Mucosa of descending colon (tissue), 3 donors: Measurements from ENCODE around the gene FAM131A. TPM values are rescaled to one million over a fixed set of nuclear protein-coding genes. Genes with fewer than 3 reads are reported as not detected.

Experiments
- ATAC-seq: fragments of 200-7000 bp; cut with Tn5 transposase; one replicate; pipeline ENCODE4 v1.9.1; 2020; ENCODE audit warnings: mild to moderate bottlenecking, moderate library complexity
- DNase-seq, 3 donors: peaks; one replicate each; pipeline ENCODE4 v3.0.0-alpha.2; 2020
- H3K36me3 ChIP-seq: fragments of 200-600 bp; one replicate; pipeline ENCODE4 v1.8.0; 2021; ENCODE audit warnings: low read depth, mild to moderate bottlenecking
- H3K4me1 ChIP-seq: fragments of 200-600 bp; one replicate; pipeline ENCODE4 v1.8.0; 2021; ENCODE audit warnings: low read depth, mild to moderate bottlenecking
- H3K4me3 ChIP-seq: fragments of 200-600 bp; one replicate; pipeline ENCODE4 v1.8.0; 2021; ENCODE audit warnings: mild to moderate bottlenecking
- H3K9me3 ChIP-seq: fragments of 200-600 bp; one replicate; pipeline ENCODE4 v1.8.0; 2021; ENCODE audit warnings: mild to moderate bottlenecking
- intact Hi-C, 2 donors: fragments of 100-400 bp; cut with DNase I in 1 of 2; cut with micrococcal nuclease in 1 of 2; formaldehyde crosslinking; loops; one replicate each; pipeline versions ENCODE4 v1.11.0 to v1.11.1; 2022; cut with DNase I, micrococcal nuclease
- total RNA-seq, 3 donors: library from RNA; stranded (reverse); fragmentation: NEBNext Ultra II Directional in 2 of 3; extraction: Animal tissue kit (Norgen Biotek cat#: 25700) in 2 of 3; gene quantifications; one replicate each; pipeline versions ENCODE4 v1.2.1 to v1.2.4, GENCODE V29; 2021 to 2023
- TF ChIP-seq, protein P1 (sequence below): fragments of 200-600 bp; IDR thresholded peaks from one replicate; pipeline ENCODE4 v1.8.0; 2022; ENCODE audit warnings: antibody characterized with exemption, mild to moderate bottlenecking
- donor health status: DM: no; HTN: no; CAD: no; lungs with moderate emphysema.
- donor health status: DM: no; HTN: no; CAD: no.
- donor health status: DM: no; HTN: yes; CAD: no.

The FAM131A gene
- total RNA-seq, 3 donors from 2014 or later, result 14.1 to 29.8 (median 16.4) TPM

DNA sequence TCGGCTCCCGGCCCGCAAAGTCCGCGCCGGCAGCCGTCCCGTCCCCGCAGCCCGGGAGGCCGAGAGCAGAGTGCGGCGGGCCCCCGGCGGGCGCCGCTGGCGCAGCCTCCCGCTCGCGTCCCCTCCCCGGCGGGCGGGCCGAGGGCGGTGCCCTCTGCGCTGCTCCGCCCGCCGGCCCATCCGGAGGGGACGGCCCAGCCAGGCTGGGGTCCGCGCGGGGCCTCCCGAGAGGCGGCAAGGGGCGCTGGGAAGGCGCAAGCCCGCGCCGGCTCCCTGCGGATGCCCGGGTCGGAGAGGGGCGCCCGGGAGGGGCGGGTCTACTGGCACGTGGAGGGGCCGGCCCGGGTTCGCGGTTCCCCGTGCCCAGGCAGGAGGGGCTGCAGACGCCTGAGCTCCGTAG, 24.1 kb downstream of the FAM131A start, which contains the start of the genes CLCN2 and POLR2H:
Gene CLCN2, minus strand, starts transcription at position 74 of the 400 bp plus-strand sequence. CDS start 126 bp downstream, outside the sequence.
Gene POLR2H, plus strand, starts transcription at position 179 of the 400 bp plus-strand sequence. CDS start 1,783 bp downstream, outside the sequence.
- intact Hi-C loops, result no loop called here
- TF ChIP-seq, protein P1, sequence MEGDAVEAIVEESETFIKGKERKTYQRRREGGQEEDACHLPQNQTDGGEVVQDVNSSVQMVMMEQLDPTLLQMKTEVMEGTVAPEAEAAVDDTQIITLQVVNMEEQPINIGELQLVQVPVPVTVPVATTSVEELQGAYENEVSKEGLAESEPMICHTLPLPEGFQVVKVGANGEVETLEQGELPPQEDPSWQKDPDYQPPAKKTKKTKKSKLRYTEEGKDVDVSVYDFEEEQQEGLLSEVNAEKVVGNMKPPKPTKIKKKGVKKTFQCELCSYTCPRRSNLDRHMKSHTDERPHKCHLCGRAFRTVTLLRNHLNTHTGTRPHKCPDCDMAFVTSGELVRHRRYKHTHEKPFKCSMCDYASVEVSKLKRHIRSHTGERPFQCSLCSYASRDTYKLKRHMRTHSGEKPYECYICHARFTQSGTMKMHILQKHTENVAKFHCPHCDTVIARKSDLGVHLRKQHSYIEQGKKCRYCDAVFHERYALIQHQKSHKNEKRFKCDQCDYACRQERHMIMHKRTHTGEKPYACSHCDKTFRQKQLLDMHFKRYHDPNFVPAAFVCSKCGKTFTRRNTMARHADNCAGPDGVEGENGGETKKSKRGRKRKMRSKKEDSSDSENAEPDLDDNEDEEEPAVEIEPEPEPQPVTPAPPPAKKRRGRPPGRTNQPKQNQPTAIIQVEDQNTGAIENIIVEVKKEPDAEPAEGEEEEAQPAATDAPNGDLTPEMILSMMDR, result no peak
- DNase-seq, result peak; percentile 58 to 82 (median 79)

DNA sequence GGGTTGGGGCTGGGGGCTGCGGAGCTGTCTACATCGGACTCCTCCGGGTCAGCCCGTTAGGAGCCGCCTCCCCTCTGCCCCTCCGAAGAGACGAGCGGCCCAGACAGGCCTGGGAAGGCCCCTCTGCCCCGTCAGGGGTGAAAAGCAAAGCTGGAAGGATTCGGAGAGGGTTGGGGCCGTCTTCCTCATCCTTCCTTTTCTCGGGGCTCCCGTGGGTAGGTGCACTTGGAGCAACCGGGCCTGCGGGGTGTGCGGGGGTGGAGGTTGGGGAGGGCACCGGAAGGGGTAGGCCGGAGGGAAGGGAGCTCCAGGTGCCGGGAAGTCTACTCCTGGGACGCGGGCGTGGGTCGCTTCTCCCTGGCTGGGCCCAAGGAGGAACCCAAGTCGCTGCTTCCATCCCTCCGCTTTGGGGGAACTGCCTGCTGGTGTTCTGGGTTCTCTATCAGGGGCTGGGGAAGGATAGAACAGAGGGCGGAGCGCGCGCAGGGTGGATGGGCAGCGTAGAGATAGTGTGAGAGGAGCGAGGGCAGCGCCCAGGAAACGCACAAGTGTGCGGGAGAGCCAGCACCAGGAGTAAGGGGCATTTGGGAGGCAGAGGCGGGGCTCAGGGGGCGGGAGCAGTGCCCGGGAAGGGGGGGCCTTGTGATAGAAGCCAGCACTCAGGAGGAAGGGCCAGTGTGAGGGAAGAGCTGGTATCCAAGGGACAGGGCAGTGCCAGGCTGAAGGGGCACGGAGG, 24.7 kb downstream of the FAM131A start:
- TF ChIP-seq, protein P1, result no peak
- Histone ChIP-seq H3K4me3 (peak overlapping the region; percentile 96), H3K36me3 (no peaks in the 10 kb centered on the region), H3K9me3 (no peaks in the 10 kb centered on the region), H3K4me1 (peaks cover 22% of the 10 kb centered on the region)
- intact Hi-C loops, result no loop called here
- ATAC-seq (peak; percentile 53), DNase-seq (peak; percentile 83 to 87 (median 86))

More for the DNA sequence above, 24.1 kb downstream of the FAM131A start, which contains the start of the genes CLCN2 and POLR2H:
- peak within 1 kb of the TSS; percentile 96 for H3K4me3 ChIP-seq
- ATAC-seq, result peak; percentile 64
- no peaks in the 10 kb centered on the region for H3K36me3 ChIP-seq
- peaks cover 22% of the 10 kb centered on the region for H3K4me1 ChIP-seq
- no peaks in the 10 kb centered on the region for H3K9me3 ChIP-seq

DNA sequence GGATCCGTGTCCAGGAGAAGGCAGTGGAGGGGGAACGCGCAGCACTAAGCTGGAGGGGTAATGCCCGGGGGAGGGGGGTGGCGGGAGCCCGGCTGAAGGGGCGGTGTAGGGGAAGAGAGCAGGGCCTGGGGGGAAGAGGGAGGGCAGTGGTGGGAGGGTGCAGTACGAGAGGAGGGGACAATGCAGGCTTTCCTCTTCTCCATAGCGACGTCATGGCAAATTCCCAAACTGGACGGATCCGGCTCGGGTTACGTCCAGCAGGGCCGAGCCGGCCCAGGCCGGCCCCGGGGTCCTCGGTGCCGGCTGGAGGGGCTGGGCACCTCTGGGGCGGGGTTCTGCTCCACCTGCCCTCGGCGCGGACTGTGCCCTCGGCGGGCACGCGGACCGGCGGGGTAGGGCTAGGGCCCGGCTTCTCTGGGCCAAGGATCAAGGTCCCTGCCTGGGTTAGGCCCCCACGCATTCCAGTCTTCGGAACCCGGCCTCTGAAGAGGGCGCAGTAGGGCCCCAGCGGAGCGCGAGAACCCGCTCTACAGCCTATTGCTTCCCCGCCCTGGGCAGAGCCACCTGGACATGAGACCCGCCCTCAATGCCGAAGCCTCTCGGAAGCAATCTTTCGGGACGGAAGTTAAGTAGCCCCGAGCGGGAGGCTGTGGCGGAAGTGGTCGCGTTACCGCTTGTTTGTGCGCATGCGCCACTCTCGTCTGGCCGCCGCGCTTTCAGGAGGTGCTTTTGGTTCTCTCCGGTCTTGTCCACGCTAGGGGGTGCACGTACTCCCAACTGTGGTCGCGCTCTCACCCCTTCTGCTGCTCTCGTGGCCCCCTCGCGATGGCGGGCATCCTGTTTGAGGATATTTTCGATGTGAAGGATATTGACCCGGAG, 25.5 kb downstream of the FAM131A start:
- no peaks in the 10 kb centered on the region for H3K36me3 ChIP-seq
- H3K4me3 ChIP-seq, result peak overlapping the region; percentile 96
- peaks cover 22% of the 10 kb centered on the region for H3K4me1 ChIP-seq
- no peaks in the 10 kb centered on the region for H3K9me3 ChIP-seq
- TF ChIP-seq, protein P1, result peak; percentile 23
- peak; percentile 79 for ATAC-seq
- DNase-seq, result peak; percentile 95 to 98 (median 96)
- intact Hi-C loops, result no loop called here

DNA sequence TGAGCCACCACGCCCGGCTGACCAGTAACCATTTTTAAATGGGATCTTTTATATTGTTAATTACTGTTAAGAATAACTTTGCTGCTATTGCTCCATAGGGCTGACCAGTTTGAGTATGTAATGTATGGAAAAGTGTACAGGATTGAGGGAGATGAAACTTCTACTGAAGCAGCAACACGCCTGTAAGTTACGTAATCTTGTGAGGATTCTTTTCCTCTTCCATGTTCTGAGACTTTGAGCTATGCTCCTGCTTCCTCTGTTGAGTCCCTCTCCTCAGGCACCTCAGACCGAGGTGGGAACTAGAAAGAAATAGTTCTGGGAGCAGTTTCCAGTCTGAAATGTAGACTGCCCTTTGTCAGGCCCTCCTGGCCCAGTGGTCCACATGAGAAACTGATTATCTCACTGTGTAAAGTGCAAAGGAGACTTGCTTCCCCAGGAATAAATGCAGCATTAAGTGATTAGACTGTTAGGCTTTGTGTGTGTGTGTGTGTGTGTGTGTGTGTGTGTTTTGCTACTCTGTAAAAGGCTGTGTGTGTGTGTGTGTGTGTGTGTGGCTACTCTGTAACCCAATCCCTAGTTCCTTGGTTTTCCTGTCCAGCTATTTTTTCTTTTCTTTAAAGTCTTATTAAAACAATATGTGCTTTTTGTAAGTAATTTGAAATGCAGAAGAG, 29.4 kb downstream of the FAM131A start:
- Histone ChIP-seq H3K4me3 (no peak overlapping the region), H3K4me1 (peaks cover 11% of the 10 kb centered on the region), H3K9me3 (no peaks in the 10 kb centered on the region), H3K36me3 (no peaks in the 10 kb centered on the region)
- ATAC-seq (no peak), DNase-seq (no peak)
- intact Hi-C loops, result no loop called here
- TF ChIP-seq, protein P1, result no peak

DNA sequence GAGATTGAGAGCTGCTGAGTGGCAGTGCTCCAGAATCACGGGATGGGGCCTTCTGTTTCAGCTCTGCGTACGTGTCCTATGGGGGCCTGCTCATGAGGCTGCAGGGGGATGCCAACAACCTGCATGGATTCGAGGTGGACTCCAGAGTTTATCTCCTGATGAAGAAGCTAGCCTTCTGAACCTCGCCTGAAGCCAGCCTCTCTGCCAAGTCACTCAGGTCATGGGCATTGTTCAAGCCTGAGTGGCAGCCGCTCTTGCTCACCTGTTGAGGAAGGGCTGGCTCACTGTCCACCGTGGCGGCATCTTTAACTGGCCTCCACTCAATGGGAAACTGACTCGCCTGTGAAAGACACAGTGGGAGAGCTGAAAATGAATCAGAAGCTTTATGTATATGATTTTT, 30.7 kb downstream of the FAM131A start:
- intact Hi-C loops, result no loop called here
- TF ChIP-seq, protein P1, result no peak
- ATAC-seq, result no peak
- Histone ChIP-seq H3K4me3 (no peak overlapping the region), H3K36me3 (no peaks in the 10 kb centered on the region), H3K9me3 (no peaks in the 10 kb centered on the region), H3K4me1 (peaks cover 11% of the 10 kb centered on the region)
- DNase-seq, result no peak
